Activated CD4-positive, alpha-beta memory T cell treated with anti-CD3 and anti-CD28 coated beads, Interleukin-2, amount 10 ng/mL, durations not matched to agents 7 days and 5 days (primary cell): Measurements from ENCODE around the gene CYB561. TPM values are rescaled to one million over a fixed set of nuclear protein-coding genes. Genes with fewer than 3 reads are reported as not detected.
A peak's percentile ranks its signal among the peaks of the same experiment; 100 is the strongest.

Experiments used
- CTCF ChIA-PET: fragments of 350-600 bp; sonication (Branson Sonifier 250); formaldehyde crosslinking; loops from one replicate; lab custom pipeline; 2021; ENCODE audit warnings: antibody characterized with exemption, inconsistent platforms; lab: Charles Lee
- POLR2A ChIA-PET: fragments of 350-600 bp; sonication (Branson Sonifier 250); formaldehyde crosslinking; loops from one replicate; lab custom pipeline; 2021; ENCODE audit warnings: antibody characterized with exemption; lab: Charles Lee
- DNase-seq: peaks from one replicate; pipeline ENCODE4 v3.0.0-alpha.2; 2020
- H3K27ac Mint-ChIP-seq: one replicate; pipeline ENCODE4 v1.8.0; 2021; ENCODE audit warnings: mild to moderate bottlenecking, mixed read lengths
- H3K27me3 Mint-ChIP-seq: one replicate; pipeline ENCODE4 v1.8.0; 2021; ENCODE audit warnings: mixed read lengths
- H3K36me3 Mint-ChIP-seq: one replicate; pipeline ENCODE4 v1.8.0; 2021; ENCODE audit warnings: low read depth, mixed read lengths
- H3K4me1 Mint-ChIP-seq: one replicate; pipeline ENCODE4 v1.8.0; 2021; ENCODE audit warnings: mixed read lengths
- H3K4me3 Mint-ChIP-seq: one replicate; pipeline ENCODE4 v1.8.0; 2021; ENCODE audit warnings: mild to moderate bottlenecking, mixed read lengths
- H3K9me3 Mint-ChIP-seq: one replicate; pipeline ENCODE4 v1.8.0; 2021; ENCODE audit warnings: mixed read lengths
- total RNA-seq, 2 experiments: library from RNA; stranded (reverse); gene quantifications; one replicate each; pipeline ENCODE4 v1.2.3, GENCODE V29; 2021

CYB561 gene
- total RNA-seq, 2 experiments from 2014 or later, result 28.9 to 30.3 TPM

- H3K4me1 Mint-ChIP-seq, result peaks cover 6% of the 10 kb centered on the region
- H3K27me3 Mint-ChIP-seq, result no peaks in the 10 kb centered on the region
- no peak for DNase-seq
- H3K4me3 Mint-ChIP-seq, result no peak overlapping the region
- no peaks in the 10 kb centered on the region for H3K36me3 Mint-ChIP-seq
- no peaks in the 10 kb centered on the region for H3K9me3 Mint-ChIP-seq
- ChIA-PET CTCF (interaction anchor here (1.4 to 2.5 kb wide), 5 partner anchors 10 to 736 kb away, joined by 6 to 36 read pairs (median 19); no protein-coding TSS in a partner anchor), POLR2A (no interaction called here)
- H3K27ac Mint-ChIP-seq, result no peak overlapping the region
Observed at GRCh38 chr17:63407741-63408330, 38.3 kb downstream of the CYB561 start.

- CTCF ChIA-PET, result interaction anchor here (0.7 to 2.5 kb wide), 35 partner anchors 9 to 985 kb away, joined by 3 to 36 read pairs (median 4); partner anchors contain the start of genes DCAF7 and MAP3K3
Observed at GRCh38 chr17:63406689-63407330, 39.3 kb downstream of the CYB561 start.

GRCh38 chr17:63405741-63406261, 40.3 kb downstream of the CYB561 start:
- ChIA-PET CTCF (interaction anchor here (1.3 to 2.5 kb wide), 15 partner anchors 8 to 984 kb away, joined by 4 to 36 read pairs (median 9); partner anchors contain the start of gene MAP3K3), POLR2A (interaction anchor here (1.0 kb wide), 1 partner anchor 337 kb away, joined by 3 read pairs; no protein-coding TSS in a partner anchor)
- Mint-ChIP-seq H3K9me3 (no peaks in the 10 kb centered on the region), H3K36me3 (no peaks in the 10 kb centered on the region), H3K27ac (no peak overlapping the region), H3K4me3 (no peak overlapping the region), H3K27me3 (no peaks in the 10 kb centered on the region), H3K4me1 (peaks cover 6% of the 10 kb centered on the region)
- DNase-seq, result no peak

More at GRCh38 chr17:63406689-63407330, 39.3 kb downstream of the CYB561 start:
- Mint-ChIP-seq H3K9me3 (no peaks in the 10 kb centered on the region), H3K27ac (no peak overlapping the region), H3K36me3 (no peaks in the 10 kb centered on the region), H3K4me3 (no peak overlapping the region), H3K4me1 (peaks cover 6% of the 10 kb centered on the region), H3K27me3 (no peaks in the 10 kb centered on the region)
- peak; percentile 72 for DNase-seq
- POLR2A ChIA-PET, result interaction anchor here (0.8 to 1.3 kb wide), 5 partner anchors 9 to 734 kb away, joined by 3 to 4 read pairs (median 3); no protein-coding TSS in a partner anchor

- H3K4me3 Mint-ChIP-seq, result no peak overlapping the region
- ChIA-PET CTCF (no interaction called here), POLR2A (no interaction called here)
- peaks cover 6% of the 10 kb centered on the region for H3K4me1 Mint-ChIP-seq
- H3K36me3 Mint-ChIP-seq, result no peaks in the 10 kb centered on the region
- no peaks in the 10 kb centered on the region for H3K27me3 Mint-ChIP-seq
- H3K9me3 Mint-ChIP-seq, result no peaks in the 10 kb centered on the region
- no peak overlapping the region for H3K27ac Mint-ChIP-seq
- no peak for DNase-seq
Observed at GRCh38 chr17:63405020-63405419, 41.1 kb downstream of the CYB561 start.

- Mint-ChIP-seq H3K9me3 (no peaks in the 10 kb centered on the region), H3K27me3 (no peaks in the 10 kb centered on the region), H3K27ac (no peak overlapping the region), H3K36me3 (no peaks in the 10 kb centered on the region), H3K4me1 (peaks cover 11% of the 10 kb centered on the region), H3K4me3 (no peak overlapping the region)
- POLR2A ChIA-PET, result no interaction called here
- DNase-seq, result no peak
- CTCF ChIA-PET, result no interaction called here
Observed at GRCh38 chr17:63402431-63403212, 43.5 kb downstream of the CYB561 start.

- Mint-ChIP-seq H3K4me1 (peaks cover 9% of the 10 kb centered on the region), H3K27me3 (no peaks in the 10 kb centered on the region), H3K27ac (no peak overlapping the region), H3K9me3 (no peaks in the 10 kb centered on the region), H3K36me3 (no peaks in the 10 kb centered on the region), H3K4me3 (no peak overlapping the region)
- ChIA-PET CTCF (no interaction called here), POLR2A (no interaction called here)
- no peak for DNase-seq
Observed at GRCh38 chr17:63399856-63400255, 46.2 kb downstream of the CYB561 start.

GRCh38 chr17:63399316-63399715, 46.8 kb downstream of the CYB561 start:
- no peaks in the 10 kb centered on the region for H3K27me3 Mint-ChIP-seq
- no peak overlapping the region for H3K27ac Mint-ChIP-seq
- H3K4me1 Mint-ChIP-seq, result peaks cover 9% of the 10 kb centered on the region
- H3K36me3 Mint-ChIP-seq, result no peaks in the 10 kb centered on the region
- no peak overlapping the region for H3K4me3 Mint-ChIP-seq
- CTCF ChIA-PET, result no interaction called here
- no peak for DNase-seq
- H3K9me3 Mint-ChIP-seq, result no peaks in the 10 kb centered on the region
- POLR2A ChIA-PET, result no interaction called here

GRCh38 chr17:63398680-63399079, 47.4 kb downstream of the CYB561 start:
- Mint-ChIP-seq H3K27ac (no peak overlapping the region), H3K4me3 (no peak overlapping the region), H3K9me3 (no peaks in the 10 kb centered on the region), H3K27me3 (no peaks in the 10 kb centered on the region), H3K4me1 (peaks cover 9% of the 10 kb centered on the region), H3K36me3 (no peaks in the 10 kb centered on the region)
- CTCF ChIA-PET, result interaction anchor here (2.6 kb wide), 1 partner anchor 8 kb away, joined by 19 read pairs; no protein-coding TSS in a partner anchor
- POLR2A ChIA-PET, result no interaction called here
- no peak for DNase-seq

- POLR2A ChIA-PET, result interaction anchor here (1.2 kb wide), 1 partner anchor 12 kb away, joined by 4 read pairs; no protein-coding TSS in a partner anchor
- no peaks in the 10 kb centered on the region for H3K9me3 Mint-ChIP-seq
- CTCF ChIA-PET, result interaction anchor here (1.4 kb wide), 1 partner anchor 11 kb away, joined by 9 read pairs; no protein-coding TSS in a partner anchor
Observed at GRCh38 chr17:63395075-63395805, 50.9 kb downstream of the CYB561 start.

GRCh38 chr17:63390090-63390489, 56.0 kb downstream of the CYB561 start:
- H3K36me3 Mint-ChIP-seq, result no peaks in the 10 kb centered on the region
- ChIA-PET POLR2A (no interaction called here), CTCF (no interaction called here)
- H3K9me3 Mint-ChIP-seq, result no peaks in the 10 kb centered on the region
- H3K27ac Mint-ChIP-seq, result no peak overlapping the region
- no peak overlapping the region for H3K4me3 Mint-ChIP-seq
- DNase-seq, result no peak
- no peaks in the 10 kb centered on the region for H3K4me1 Mint-ChIP-seq
- no peaks in the 10 kb centered on the region for H3K27me3 Mint-ChIP-seq

More at GRCh38 chr17:63395075-63395805, 50.9 kb downstream of the CYB561 start:
- Mint-ChIP-seq H3K27ac (no peak overlapping the region), H3K4me1 (peaks cover 9% of the 10 kb centered on the region), H3K27me3 (no peaks in the 10 kb centered on the region), H3K36me3 (no peaks in the 10 kb centered on the region), H3K4me3 (no peak overlapping the region)
- DNase-seq, result no peak

- Mint-ChIP-seq H3K9me3 (no peaks in the 10 kb centered on the region), H3K27ac (no peak overlapping the region)
- CTCF ChIA-PET, result no interaction called here
Observed at GRCh38 chr17:63387656-63388340, 58.3 kb downstream of the CYB561 start.

GRCh38 chr17:63382826-63383225, 63.3 kb downstream of the CYB561 start:
- DNase-seq, result no peak
- Mint-ChIP-seq H3K36me3 (peaks cover 4% of the 10 kb centered on the region), H3K4me3 (no peak overlapping the region), H3K27ac (no peak overlapping the region), H3K9me3 (peaks cover 4% of the 10 kb centered on the region), H3K4me1 (no peaks in the 10 kb centered on the region), H3K27me3 (no peaks in the 10 kb centered on the region)
- ChIA-PET CTCF (interaction anchor here (1.2 kb wide), 1 partner anchor 24 kb away, joined by 3 read pairs; no protein-coding TSS in a partner anchor), POLR2A (no interaction called here)

More at GRCh38 chr17:63387656-63388340, 58.3 kb downstream of the CYB561 start:
- Mint-ChIP-seq H3K36me3 (no peaks in the 10 kb centered on the region), H3K4me3 (no peak overlapping the region), H3K4me1 (no peaks in the 10 kb centered on the region), H3K27me3 (no peaks in the 10 kb centered on the region)
- DNase-seq, result no peak
- POLR2A ChIA-PET, result no interaction called here
